SIG-M5 treated with dmso at 0.1 percent for 504 hours (cell line): ENCODE results near the gene CDK2.
A peak's percentile ranks its signal among the peaks of the same experiment; 100 is the strongest.

Experiments
- DNase-seq: peaks from one replicate; lab custom pipeline; 2025; ENCODE audit not compliant: unreplicated experiment; lab: John Stamatoyannopoulos, UW

CDK2 gene

DNA sequence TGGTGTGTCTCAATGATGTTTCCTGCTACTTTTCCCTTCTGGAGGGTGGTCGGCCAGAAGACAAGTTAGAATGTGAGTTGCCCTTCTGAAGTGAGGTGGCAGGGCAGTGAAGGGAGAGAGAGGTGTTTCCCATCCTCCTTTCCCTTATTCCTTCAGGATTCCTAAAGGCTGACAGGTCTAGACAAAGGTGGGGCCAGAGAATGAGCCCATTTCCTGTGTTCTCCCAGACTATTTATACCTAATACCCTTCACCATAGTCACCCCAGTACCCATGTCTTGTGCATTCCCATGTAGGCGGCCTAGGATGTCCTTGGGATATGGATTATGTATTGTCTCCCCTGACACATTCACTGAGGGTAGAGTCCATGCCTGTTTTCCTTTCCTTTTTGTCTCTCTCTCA, 28.6 kb upstream of the CDK2 start:
- no peak for DNase-seq

DNA sequence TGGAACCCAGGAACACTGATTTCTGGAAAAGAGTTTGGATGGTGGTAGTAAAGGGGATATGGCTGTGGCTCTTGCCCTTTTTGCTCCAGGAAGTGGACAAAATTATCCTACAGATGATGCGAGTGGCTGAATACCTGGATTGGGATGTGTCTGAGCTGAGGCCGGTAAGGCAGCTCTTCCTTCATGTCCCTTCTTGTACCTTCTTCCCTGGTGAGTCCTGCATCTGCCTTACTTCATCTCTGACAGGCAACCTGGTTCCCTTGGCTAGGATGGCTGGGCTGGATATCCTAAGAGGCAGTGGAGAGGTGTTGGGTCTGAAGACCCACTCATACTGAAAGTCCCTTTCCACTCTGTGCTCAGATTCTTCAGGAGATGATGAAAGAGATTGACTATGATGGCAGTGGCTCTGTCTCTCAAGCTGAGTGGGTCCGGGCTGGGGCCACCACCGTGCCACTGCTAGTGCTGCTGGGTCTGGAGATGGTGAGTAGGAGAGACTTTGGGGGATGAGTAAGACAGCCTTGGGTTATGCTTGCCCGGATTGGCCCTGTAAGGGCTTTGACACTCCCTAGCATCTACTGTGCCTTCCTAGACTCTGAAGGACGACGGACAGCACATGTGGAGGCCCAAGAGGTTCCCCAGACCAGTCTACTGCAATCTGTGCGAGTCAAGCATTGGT, 27.7 kb upstream of the CDK2 start:
- no peak for DNase-seq

DNA sequence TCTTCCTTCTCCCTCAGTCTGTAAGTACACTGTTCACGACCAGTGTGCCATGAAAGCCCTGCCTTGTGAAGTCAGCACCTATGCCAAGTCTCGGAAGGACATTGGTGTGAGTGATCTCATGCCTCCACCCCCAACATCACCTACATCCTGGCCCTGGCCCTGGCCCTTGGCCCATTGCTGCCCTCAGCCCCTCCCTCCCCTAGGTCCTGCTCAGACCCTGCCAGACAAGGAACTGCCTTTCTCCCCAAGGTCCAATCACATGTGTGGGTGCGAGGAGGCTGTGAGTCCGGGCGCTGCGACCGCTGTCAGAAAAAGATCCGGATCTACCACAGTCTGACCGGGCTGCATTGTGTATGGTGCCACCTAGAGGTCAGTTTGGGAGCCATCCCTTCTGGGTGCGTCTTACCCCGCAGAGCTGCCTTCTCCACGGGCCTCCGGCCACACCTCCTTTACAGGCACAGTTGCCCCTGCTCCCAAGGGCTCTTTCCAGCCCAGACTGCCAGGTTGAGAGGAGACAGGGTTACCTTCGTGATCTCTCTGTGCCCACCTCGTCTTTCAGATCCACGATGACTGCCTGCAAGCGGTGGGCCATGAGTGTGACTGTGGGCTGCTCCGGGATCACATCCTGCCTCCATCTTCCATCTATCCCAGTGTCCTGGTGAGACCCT, 26.4 kb upstream of the CDK2 start:
- peak; percentile 85 for DNase-seq

DNA sequence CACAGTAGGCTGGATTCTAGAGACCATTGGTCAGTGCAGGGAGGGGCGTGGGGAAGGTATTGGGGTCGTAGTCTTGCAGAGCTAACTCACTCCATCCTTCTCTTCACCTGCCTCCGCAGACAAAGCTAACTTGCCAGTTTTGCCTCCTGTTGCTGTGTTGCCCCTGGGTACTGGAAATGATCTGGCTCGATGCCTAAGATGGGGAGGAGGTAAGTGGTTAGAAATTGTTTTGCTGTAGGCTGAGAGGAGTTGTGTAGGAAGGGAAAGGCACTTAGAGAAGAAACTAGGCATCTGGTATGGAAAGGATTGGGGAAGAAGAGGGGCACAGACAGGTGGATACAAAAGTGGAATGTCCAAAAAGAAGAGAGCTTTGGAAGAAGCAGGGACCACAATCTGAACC, 24.6 kb upstream of the CDK2 start:
- DNase-seq = no peak

DNA sequence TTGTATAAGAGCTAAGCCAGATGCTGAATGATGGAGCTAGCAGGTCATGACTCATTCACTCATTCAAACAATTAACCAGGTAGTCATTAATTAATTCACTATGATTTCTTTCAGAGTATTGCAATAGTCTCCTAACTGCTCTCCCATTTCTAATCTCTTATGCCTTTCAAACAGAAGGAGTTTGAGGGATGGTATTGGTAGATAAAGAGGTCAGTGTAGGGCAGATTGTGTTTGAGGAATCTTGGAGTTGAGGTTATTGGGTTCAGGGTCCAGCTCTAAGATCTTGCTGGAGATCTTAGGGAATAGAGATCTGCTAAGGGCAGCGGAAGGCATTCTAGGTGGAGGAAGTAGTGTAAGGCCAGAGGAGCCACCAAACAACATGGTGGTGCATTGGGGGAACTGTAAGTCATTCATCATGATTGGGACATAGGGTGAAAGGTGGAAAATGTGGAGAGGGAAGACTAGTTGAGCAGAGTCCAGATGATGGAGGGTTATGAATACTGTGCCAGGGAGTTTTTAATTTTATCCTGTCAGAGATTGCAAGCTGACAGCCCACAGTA, 24.0 kb upstream of the CDK2 start:
- DNase-seq = no peak

DNA sequence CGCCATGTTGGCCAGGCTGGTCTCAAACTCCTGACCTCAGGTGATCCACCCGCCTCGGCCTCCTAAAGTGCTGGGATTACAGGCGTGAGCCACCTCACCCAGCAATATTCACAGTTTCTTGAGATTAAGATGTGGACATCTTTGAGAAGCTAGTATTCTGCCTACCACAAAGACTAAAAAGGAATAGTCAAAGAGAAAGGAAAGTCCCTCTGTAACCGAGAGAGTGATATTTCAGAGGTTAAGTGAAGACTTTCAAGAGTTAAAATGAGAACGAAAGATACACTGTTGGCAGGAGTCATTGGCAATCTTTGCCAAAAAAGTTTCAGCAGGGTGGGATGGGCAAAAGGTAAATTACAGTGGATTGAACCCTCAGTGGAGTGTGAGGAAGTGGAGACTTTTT, 20.1 kb upstream of the CDK2 start:
- DNase-seq = no peak

DNA sequence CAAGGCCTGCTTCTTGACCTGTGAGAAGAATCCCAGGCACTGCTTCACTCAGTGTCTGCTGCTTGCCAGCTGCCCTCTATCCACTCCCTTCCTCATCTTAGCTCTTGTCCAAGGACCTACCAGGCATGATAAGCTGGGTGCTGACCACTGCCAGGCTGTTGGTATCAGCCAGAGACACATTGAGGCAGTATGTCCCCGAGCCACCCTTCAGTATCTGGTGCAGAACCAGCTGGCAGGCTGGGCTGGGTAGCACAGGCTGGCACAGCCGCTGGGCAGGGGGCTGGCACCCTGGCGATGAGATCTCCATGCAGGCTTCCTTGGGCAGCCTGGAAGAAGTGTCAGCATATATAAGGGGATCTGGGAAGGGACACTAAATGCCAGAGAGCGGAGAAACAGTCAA, 11.3 kb upstream of the CDK2 start:
- DNase-seq = no peak

DNA sequence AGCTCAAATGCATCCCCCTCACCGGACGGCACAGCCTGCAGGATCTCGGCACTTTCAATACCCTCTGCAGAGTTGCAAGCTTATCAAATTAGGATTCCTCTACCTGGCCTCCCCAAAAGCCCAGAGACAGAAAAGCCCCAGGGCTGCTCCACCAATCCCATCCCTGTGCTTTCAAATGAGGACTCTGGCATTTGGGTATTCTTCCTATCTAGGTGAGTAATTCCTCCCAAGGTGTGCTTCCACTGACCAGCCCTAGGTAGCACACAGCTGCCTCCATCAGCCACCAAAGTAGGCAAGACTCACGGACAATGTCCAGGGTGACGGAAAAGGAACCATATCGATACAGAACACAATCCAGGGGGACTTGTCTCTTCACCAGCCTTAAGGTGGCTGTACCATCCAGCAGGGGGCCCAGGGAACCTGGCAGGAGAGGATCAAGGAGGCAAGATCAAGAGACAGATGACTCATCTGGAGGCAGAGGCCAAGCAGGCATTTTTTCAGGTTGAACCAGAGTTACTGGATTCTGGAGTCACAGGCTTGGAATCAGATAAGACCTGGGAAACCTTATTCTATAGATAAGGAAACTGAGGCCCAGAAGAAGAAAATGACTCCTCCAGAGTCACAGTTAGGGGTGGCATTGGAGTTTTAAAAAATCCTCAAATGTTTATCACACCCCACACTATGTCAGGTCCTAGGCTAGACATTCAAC, 10.7 kb upstream of the CDK2 start:
- DNase-seq = peak; percentile 72

DNA sequence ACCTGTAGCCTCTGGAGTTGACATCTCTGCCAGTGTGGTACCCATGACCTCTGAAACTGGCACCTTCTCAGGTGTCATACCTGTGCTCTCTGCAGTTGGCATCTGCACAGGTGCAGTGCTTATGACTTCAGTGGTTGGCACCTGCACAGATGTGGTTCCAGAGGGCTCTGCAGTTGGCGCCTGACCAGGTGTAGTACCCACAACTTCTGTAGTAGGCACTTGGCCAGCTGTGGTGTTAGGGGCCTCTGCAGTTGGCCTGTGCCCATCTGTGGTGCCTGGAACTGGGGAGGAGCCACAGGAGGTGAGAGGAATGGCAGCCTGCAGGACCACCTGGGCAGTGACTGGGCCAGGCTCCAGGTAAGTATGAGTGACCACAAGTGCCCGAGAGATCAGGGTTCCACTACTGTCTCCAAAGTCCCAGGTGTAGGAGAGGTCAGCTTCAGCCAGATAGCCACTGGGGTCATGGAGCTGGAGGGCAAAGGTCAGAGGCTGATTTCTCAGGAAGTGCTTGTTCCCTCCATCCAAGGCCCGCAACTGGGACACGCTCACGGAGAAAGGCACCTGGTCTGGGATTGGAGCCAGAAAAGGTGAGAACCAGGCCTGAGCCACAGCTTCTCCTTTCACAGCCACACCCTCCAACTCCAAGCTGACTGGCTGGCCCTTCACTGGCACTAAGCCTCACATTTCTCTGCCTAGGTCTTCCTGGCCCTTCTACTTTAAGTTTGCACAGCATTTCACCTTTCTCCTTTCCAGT, 9.3 kb upstream of the CDK2 start:
- DNase-seq = peak; percentile 14

DNA sequence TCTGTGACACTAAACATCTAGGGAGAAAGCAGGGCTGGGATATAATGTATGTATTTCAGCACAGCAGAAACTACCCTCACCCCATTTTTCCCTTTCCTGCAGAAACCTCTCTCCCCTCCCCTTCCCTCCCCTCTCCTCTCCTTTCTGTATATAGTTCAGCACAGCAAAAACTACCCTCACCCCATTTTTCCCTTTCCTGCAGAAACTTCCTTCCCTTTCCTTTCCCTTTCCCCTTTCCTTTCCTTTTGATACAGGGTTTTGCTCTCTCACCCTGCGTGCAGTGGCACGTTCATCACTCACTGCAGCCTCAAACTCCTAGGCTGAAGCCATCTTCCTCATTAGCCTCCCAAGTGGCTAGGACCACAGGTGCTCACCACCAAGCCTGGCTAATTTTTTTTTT, 2.9 kb upstream of the CDK2 start:
- DNase-seq = no peak

DNA sequence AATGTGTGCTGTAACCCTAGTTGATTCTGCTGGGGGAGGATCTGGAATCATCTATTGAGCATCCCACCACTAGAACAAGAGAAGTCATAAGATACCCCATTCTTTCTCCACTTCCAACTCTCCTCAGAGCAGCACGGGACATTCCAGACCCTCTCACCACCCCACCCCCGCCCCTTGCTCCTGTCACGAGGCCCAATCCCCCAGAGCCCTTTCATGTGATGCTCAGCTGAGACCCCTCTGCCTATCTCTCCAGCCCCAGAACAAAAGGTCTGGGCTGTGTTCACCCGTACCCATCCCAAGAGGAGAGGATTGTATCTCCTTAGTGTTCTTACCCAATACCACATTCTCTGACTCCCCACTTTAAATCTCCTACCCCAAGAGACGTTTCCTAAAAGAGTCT, 1.4 kb upstream of the CDK2 start:
- DNase-seq = no peak

DNA sequence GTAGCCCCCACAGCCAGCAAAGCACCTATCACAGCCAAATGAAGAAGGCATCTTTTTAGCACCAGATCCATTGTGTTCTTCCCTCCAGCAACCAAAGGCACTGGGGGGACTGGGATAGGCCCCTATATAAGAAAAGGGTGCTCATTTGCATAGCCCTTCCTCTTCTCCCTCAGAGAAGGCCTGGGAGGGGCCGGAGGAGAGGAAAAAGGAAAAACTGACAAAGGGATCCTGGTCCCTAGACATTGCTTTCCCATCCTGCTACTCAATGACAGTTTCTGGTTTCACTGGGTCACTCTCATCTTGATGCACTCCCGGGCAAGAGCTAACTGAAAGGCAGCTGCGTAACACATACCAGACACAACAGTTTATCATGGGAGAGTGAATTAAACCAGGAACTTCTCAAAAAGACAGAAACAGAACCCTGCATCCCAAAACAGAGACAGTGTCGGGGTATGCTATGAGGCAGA, 656 bp upstream of the CDK2 start, which contains the start of gene PMEL:
PMEL (minus strand) TSS at position 102 of the 467 bp plus-strand sequence; CDS start at position 71, 31 bp downstream.
- no peak for DNase-seq

DNA sequence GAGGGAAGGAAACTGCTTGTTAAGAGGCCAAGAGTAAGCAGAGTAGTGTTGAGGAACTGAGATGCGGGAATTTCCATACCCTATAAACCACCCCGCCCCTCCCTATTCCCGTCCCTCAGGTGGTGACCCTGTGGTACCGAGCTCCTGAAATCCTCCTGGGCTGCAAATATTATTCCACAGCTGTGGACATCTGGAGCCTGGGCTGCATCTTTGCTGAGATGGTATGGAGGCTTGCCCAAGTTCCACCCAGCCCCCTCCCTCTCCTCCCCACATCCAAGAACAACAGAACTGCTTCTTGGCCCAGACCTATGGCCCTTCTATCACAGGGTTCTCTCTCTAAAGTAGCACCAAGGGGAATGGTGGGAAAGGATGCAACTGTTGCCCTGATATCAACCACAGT, 2.7 kb downstream of the CDK2 start:
- DNase-seq = no peak

DNA sequence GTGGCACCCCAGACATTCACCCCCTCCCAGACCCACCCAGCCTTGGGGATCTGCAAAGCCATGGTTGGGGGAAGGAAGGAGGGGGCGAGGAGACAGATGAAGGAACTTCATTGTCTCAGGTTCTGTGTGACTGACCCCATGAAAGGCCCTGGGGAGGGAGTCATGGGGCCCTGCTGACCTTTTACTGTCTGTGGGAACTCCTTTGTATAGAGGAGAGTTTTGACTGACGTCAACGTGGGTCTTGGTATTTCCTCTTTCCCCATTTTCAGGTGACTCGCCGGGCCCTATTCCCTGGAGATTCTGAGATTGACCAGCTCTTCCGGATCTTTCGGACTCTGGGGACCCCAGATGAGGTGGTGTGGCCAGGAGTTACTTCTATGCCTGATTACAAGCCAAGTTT, 4.1 kb downstream of the CDK2 start:
- no peak for DNase-seq

DNA sequence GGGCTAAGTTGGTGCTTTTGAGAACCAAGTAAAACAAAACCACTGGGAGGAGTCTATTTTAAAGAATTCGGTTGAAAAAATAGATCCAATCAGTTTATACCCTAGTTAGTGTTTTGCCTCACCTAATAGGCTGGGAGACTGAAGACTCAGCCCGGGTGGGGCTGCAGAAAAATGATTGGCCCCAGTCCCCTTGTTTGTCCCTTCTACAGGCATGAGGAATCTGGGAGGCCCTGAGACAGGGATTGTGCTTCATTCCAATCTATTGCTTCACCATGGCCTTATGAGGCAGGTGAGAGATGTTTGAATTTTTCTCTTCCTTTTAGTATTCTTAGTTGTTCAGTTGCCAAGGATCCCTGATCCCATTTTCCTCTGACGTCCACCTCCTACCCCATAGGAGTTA, 5.4 kb downstream of the CDK2 start:
- DNase-seq = no peak

DNA sequence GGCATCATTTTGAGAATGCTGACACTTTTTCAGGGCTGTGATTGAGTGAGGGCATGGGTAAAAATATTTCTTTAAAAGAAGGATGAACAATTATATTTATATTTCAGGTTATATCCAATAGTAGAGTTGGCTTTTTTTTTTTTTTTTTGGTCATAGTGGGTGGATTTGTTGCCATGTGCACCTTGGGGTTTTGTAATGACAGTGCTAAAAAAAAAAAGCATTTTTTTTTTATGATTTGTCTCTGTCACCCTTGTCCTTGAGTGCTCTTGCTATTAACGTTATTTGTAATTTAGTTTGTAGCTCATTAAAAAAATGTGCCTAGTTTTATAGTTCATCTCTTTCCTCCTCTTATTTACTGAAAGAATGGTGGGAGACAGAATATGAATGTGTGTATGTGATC, 5.8 kb downstream of the CDK2 start:
- DNase-seq = no peak

DNA sequence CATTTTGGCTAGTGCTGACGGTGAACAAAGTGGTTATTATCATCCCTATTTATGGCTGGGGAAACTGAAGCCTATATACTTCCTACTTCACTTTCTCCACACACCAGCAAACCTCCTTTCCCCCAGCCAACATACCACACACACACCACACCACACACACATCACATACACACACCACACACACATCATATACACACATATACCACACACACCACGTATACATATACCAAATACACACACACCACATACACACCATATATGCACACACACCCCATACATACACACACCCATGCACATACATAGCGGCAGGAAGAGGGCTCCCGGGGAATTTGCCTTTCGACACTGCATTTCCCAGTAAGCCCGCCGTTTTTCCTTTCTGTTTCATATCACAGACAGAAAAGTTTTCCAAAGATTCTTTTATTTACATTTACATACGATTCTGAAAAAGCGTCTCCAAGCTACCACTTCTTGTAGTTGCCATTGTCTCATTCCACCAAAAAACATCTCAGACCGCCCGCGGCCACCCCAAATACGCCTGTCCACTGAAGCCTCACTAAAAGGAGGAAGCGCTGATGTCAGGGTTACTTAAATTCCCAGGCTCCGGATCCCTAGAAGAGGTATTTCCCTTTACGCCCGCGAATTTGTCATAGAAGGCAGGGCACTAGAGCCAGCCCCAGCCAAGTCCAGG, 6.4 kb downstream of the CDK2 start:
- peak; percentile 44 for DNase-seq

DNA sequence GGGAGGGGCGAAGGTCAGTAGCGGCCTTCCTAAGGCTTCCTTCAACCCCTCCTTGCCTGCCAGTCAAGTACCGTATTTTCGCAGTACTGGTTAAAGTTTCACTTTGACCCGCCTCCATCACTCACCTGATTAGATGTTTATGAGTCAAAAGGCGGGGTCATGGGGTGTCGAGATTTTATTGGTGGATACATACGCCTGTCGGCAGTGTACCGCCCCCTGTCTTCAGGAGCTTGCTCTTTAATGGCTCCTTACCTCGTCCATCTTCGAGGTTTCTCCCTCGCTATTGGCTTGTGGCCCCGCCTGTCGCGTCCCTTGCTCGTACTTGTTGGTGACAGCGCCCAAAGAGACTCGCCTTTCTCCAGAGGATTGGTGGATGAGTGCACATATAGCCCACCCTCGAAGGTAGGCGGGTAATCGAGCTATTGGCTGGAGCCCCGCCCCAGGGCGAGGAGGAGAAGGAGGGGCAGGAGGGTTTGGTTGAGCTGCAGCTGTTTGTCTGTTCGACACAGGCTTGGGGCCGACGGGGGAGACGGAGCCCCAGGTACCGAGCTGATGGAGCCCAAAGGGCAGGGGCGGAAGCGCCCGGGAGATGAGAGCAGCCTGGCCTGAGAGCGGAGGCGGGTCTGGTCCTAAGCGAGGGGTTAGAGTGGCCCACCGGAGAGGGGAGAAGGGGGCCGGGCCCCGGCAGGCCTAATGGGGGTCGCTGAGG, 7.1 kb downstream of the CDK2 start, which contains the start of gene RAB5B:
RAB5B (plus strand) TSS at position 480 of the 709 bp plus-strand sequence. CDS start 12,883 bp downstream, outside the sequence.
- DNase-seq = peak; percentile 100

DNA sequence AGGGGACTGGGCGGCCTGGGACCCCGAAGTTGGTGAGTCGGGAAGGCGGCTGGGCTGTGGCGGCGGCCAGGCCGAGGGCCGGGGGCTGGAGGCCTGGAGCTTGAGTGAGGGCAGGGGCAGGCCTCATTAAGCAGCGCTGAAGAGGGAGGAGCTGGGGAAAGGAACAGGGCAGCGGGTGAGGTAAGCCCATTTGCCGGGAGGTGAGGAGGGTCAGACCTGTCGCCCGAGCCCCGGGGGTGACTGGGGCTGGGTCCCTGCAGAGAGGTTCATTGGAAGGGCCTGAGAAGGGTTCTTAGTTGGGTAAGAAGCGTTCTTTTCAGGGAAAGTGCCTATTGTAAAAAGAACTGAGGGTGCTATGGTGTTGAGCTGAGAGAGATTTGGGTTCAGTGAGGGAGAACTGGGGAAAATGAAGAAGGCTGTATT, 7.7 kb downstream of the CDK2 start:
- peak; percentile 37 for DNase-seq

DNA sequence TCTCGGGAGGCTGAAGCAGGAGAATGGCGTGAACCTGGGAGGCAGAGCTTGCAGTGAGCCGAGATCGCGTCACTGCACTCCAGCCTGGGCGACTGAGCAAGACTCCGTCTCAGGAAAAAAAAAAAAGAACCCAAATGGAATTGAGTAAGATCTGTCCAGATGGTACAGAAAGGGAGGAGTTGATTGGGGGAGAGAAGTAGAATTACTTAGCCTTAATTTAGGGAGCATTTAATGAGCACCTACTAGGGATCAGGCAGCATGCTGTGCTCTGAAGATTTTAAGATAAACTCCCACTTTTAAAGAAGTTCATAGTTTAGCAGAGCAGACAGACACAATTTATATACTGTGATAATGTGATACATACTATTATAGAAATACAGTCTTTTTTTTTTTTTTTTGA, 11.8 kb downstream of the CDK2 start:
- no peak for DNase-seq
